GM18873 (cell line): Measurements from ENCODE around the gene RAD18.

ENCODE experiments used
- ATAC-seq: cut with Tn5 transposase; IDR thresholded peaks from one replicate; pipeline ENCODE4 v1.9.1; 2021; ENCODE audit warnings: mild to moderate bottlenecking, moderate library complexity, moderate number of reproducible peaks; ENCODE audit not compliant: unreplicated experiment, low FRiP score

Gene RAD18

DNA sequence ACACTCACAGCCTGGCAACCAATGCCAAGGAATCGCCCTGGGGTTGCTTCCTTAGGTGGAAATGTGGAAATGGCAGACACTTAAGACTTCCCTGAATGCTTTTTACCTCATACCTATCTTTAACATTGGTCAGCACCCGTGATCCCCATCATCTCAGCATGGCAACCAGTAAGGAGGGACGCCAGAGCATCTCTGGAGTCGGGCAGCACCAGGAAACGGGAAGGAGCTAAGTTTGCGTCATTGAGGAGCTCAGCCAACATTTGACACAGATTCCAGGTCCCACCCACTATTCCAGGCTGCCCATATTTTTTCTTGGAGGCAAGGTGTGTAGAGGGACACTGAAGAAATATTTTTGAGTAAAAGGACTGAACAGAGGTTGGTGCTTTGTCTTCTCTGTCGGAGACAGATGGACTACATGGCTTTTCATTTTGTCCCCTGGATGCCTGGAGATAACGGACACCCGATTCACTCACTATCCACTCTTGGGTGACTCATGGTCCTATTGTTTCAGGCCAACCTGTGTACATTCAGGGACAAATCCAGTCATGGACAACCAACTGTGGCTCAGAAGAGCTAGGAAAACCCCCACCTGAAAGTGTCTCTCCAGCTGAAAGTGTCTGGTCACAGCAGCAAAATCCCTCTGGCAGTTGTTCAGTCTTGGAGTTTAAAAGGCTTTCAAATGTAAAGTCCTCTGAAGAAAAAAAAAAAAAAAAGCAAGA, 123.5 kb downstream of the RAD18 start:
- no peak for ATAC-seq

DNA sequence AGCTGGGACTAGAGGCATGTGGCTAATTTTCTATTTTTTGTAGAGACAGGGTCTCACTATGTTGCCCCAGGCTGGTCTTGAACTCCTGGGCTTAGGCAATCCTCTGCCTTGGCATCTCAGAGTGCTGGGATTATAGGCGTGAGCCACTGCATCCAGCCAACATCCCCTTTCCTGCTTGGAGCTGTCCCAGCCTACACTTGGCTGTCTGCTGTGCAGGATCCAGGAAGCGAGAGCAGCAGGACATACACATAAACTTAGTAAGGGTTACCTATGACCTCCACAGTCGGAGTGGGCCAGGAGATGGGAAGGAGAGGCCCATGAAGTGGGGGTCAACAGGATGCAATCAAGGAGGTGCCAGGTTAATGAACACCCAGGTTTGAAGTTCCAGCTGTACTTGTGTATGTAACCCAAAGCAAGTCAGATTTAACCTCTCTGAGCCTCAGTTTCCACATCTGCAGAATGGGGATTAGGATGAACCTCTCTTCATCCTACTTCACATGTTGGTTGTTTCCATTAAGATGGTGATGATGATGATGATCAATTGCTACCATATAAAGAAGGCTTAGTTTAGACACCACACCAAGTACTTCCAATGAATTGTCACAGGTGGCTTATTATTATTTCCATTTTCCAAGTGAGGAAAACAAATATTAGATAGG, 124.4 kb downstream of the RAD18 start:
- no peak for ATAC-seq

DNA sequence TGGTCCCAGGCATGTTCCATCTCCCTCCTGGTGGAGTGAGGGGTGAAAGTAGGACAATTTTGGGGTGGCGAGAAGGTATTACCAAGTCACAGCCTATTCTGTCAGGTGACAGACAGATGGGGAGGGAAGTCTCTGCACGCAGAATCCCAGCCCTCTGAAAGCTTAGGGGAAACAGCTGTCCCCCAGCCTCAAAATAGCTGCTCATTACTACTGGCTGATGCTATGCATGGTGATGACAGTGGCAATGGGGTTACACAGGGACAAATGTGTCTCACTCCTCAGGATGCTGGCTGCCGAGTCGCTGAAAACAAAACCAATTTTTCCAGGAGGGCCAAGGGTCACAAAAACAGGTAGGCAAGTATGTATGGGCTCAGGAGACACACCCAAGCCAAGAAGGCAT, 125.0 kb downstream of the RAD18 start:
- no peak for ATAC-seq

DNA sequence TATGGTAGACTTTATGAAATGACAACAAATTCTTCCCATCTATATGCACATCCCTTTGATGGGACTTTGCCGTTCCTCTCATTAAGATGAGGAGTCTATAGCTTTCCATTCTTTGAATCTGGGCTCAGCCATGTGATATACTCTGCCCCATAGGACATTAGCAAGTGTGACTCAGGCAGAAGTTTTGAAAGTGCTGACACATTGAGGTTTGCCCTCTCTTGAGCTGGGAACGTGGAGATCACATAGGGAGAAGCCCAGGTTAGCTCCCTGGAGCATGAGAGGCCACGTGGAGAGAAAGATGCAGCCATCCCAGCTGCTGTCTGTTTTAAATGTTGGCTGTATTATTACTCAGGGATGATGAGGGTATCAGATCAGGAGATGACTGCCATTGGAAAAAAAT, 126.1 kb downstream of the RAD18 start:
- no peak for ATAC-seq

DNA sequence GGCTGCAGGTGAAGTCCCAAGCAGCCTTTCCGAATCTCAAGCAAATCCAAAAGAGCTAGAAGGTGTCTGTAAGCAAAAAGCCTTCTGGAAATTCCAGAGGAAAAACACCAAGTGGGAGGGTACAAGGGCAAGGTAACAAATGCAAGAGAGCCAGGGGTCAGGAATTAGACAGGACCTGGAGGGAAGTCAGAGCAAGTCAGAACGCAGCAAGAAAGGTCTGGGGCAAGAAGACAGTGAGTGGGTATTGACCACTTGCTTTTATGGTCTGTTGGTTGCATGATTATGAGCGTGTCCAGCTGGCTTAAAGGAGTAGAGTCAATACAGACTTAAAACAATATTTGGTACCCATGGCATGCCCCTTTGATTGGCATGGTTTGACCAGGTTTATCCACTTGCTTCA, 127.2 kb downstream of the RAD18 start:
- no peak for ATAC-seq

DNA sequence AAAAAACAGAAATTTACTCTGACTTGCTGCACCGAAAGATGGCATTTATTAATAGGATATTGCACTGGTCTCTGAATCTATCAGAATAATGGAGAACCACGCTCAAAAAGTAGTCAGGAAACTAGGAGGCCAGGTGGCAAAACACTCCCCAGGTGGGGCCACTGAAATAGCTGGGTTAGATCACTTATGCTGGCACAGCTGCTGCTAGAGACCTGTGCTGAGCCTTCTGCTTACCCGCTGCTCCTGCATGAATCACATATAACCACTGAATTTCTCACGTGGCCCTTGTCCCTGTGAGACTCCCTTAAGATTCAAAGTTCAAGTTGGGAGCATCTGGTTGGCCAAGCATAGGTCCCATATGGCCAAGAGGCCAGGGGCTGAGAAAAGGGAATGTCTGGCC, 127.9 kb downstream of the RAD18 start:
- ATAC-seq, result no peak

DNA sequence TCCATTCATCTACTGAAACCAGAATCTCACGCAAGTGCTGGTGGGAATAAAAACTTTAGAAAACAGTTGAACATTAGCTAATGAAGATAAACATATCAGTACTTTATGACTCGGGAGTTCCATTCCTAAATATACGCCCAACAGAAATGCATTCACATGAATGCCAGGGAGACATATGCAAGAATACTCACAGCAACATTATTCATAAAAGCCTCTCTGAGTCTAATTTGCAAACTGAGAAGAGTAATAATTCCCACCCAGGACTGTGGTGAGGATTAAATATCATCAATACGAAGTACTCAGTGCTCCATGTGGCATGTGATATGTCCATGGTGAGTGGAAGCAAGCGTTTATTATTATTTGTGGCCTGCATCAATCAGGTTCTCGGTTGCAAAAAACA, 128.3 kb downstream of the RAD18 start:
- no peak for ATAC-seq

DNA sequence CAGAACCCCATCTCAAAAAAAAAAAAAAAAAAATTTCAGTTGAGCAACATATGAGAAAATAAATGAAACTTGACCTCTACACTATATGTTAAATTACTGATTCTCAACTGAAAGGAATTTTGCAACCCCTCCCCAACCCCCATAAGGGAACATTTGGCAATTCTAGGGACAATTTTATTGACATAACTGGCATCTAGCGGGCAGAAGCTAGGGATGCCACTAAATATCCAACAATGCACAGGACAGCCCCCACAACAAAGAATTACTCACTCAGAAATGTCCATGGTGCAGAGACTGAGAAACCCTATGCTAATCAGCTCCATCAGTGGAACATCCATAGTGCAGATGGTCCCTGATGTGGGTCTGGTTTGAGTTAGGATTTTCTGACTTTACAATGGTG, 135.6 kb downstream of the RAD18 start:
- ATAC-seq, result no peak
